NCI-H345 (cell line): Measurements from ENCODE around the gene GBP4.

ENCODE experiments used
- DNase-seq: peaks from one replicate; lab custom pipeline; 2025; lab: John Stamatoyannopoulos, UW

GBP4 gene

DNA sequence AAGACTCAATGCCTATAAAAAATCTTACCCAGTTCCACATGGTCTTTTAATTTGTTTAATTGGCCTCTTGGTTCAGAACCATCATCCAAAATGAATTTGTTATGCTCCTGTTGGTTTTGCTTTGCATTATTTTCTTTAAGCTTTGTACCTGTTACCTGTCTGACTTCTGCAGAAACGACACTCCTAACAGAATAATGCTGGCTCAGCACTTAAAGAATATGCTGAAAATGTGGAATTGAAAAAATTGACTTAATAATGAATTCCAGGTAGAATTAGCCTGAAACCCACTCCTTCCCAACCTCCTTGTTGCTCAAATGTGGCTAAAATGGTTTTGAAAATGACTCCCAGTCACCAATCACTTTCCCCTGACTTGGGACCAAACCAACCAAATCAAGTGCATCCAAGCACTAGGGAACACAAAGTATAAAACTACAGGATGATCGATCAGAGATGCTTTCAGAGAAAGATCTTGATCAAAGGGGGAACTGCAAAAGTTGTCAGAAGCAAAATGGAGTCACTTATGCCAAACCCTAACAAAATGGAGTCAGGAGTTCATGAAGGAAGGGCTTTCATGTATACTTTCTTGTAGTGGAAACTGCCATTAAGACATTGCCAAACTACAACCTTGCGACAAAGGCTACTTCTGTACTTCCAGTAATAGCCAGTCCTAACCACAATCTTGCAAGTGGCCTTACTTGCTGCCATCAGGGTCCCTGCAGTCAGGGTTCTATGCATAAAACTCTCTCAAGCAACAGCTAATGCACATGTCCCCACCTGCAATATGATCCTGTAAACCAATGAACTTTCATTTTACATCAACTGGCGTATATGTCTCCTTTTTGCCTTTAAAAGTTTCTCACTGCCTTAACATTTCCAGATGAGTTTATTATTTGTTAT lies 28.3 kb downstream of the GBP4 start:
- no peak for DNase-seq

DNA sequence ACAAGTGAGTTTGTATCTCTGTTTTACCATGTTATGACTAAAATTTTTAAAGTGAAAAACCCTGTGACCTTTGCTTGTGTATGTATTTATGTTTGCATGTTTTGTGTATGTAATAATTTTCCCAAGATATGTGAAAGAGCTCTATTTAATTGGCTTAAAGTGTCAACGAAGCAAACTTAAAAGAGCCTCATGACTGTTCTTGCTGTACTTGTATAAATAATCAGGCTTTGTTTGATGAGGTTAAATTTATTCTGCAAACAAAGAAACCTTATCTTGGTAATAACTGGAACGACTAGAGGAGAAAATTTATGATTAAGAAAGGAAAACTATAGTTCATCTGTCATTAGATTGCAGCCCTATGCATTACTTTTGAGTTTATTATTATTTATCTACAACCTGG lies 29.6 kb downstream of the GBP4 start:
- no peak for DNase-seq

DNA sequence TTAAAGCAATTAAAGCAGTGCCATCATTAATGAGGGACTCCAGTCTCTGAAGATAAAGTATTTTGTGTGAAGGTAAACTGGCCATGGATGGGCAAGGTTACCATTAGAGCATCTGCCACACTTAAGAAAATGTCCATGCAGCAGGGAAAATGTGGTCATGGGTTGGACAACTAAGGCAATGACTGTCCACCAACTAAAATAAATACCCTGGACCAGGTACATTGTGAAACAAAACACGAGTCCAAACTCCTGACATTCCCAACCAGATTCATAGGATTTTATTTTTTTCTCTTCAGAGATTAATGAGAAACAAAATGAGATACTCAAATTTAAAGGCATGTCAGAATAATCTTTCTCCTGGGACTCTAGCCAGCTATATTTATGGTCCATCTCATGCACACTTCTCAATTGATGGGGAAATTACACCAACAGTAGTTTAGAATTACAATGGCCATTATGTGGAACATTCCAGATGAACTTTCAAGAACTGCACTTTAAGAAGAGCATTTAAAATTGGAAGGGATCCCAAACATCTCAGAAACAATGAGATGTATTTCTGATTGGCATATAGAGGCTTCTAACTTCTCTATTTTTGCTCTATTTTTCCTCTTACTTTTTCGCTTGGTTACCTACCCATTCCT lies 31.0 kb downstream of the GBP4 start:
- peak; percentile 28 for DNase-seq

DNA sequence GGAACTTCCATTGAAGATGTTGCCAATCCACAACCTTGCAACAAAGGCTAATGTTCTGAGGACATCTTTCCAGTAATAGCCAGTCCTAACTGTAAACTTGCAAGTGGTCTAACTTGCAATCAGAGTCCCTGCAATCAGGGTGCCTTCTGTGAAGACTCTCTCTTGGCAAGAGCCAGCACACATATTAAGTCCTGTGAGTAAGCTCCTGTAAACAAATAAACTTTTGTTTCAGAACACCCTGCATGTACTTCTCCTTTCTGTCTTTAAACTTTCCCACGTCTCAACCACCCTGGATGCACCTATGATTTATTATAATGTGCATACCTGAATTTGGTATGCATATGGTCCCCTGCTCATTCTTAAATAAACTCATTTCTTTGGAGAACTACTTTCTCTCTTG lies 32.0 kb downstream of the GBP4 start:
- no peak for DNase-seq

DNA sequence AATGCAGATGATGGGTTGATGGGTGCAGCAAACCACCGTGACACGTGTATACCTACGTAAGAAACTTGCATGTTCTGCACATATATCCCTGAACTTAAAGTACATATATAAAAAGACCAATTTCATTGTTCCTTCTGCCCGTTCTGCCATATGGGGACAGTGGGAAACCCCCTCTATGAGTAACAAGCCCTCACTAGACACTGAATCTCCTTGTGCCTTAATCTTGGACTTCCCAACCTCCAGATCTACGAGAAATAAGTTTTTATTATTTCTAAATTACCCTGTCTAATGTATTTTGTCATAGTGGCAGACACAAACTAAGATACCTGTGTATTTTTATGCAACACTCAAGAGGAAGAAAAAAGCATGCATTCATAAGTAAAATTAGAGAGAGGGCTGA lies 32.9 kb downstream of the GBP4 start:
- no peak for DNase-seq

DNA sequence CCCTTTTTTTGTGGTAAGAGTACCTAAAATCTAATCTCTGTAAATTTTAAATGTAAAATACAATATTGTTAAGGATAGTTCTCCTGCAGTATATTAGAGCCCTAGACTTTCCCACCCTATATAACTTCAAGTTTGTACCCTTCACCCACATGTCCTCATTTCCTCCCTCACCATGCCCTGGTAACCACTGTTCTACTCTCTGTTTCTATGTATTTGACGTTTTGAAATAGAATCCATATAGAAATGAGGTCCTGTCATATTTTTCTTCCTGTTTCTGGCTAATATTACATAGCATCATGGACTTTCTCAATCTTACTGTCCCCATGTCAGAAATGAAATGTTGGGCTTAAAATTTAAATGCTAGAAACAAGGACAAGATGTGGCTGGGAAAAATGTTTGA lies 47.7 kb downstream of the GBP4 start:
- DNase-seq, result no peak

DNA sequence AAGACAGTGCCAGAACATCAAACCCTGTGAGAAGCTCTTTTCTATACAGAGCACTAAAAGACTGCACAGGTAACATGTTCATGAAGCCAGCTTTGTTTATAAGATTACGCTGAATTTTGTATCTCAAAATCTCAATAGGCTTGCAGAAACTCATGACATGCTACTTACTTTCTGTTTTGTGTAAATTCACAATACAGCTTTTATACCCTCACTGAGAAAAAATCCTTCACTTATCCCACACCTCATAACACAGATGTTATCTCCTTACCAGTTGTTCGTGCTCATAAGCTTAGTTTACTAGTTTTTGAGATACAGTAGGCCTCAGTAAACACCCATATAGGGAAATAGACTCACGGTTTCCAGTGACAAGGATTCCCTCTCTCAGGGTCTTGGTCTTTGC lies 48.8 kb downstream of the GBP4 start:
- DNase-seq, result no peak

DNA sequence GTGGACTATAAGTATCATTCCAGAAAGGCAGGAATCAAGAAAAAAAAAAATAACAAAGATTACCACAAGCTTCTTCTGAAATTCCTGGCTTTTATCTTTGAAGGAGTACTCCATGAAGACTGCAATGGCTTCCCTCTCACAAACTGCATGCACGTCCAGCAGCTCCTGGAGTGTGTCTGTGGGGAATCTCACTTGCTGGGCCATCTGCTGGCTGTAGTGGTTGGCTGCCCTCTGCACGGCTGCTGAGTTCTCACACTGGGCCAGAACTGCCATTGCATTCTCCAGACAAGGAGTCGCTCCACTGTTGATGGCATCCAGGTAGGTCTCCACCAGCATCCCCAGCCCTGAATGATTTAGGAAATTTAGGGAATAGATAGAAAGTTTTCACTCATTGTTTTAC lies 49.5 kb downstream of the GBP4 start:
- DNase-seq, result no peak

DNA sequence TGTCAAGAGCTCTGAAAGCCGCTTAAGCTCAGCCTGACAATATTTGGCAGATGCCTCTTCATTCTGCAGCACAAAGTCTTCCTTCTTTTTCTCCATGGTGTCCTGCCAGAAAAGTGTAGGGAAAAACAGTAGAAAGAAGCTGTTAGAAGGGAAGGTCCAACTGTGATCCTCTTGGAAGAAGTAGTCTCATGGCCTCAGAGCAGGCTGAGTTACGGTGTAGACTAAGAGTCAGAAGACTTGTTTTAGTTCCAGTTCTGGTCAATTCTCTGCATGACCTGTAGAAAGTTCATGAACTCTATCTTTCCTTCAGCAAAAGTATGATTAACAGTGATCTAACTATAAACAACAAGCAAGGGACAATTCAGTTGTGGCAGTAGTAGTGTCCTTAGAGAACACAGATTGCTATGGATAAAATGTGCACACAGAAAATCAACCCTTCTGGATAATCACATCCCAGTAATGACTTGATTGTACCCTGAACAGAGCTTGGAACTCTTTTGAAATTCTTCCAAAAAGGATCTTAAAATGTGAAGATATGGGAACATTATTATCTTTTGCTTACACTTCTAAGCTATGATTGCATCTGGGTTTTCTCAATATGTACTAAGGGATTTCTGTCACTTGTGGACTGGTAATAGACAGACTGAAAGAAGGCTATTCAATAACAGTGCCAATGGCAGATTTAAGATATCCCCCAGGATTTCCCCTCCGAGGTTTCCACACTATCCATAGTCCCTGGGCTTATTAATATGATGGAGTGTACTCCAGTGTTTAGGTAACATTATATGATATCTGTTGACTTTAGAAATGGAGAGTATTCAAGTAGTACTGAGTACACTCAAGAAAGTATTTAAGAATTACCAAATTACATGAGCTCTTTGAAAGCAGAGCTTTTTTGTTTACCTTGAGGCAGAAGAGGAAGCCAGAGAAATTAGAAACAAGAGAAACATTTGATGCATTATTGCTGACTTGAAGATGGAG lies 50.8 kb downstream of the GBP4 start:
- DNase-seq, result no peak

DNA sequence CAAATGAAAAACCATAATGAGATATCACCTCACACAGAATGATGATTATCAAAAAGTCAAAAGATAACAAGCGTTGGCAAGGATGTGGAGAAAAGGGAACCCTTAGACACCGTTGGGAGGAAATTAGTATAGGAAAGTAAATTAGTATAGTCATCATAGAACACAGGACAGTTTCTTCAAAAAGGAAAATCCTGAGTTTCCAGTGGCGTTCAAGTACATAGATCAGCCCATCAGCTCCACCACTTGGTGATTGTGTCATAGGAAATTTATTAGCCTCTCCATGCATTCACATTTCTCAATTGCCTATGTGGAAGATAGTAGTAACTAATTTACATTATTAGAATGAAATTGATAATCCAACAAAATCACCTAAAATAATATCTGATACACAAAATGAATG lies 52.0 kb downstream of the GBP4 start:
- DNase-seq, result no peak

DNA sequence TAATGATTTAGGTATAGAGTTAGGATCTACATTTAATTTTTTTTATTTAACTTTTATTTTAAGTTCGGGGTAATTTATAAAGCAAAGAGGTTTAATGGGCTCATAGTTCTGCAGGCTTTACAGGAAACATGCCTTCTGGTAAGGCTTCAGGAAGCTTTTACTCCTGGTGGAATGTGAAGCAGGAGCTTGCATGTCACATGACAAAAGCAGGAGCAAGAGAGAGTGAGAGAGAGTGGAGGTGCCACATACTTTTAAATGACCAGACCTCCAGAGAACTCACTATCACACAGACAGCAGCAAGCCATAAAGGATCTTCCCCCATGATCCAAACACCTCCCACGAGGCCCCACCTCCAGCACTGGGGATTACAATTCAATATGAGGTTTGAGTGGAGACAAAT lies 55.3 kb downstream of the GBP4 start:
- DNase-seq, result no peak

DNA sequence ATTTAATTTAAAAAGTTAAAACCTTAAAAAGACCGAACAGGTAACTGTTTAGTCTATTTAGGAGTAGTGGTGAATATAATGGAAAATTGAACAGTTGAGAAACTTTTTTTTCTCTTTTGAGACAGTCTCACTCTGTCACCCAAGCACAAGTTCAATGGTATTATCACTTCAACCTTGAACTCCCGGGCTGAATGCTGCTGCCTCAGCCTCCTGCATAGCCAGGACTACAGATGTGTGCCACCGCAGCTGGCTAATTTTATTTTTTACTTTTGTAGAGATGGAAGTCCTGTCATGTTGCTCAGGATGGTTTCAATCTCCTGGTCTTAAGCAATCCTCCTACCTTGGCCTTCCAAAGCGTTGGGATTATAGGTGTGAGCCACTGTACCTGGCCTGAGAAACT lies 56.6 kb downstream of the GBP4 start:
- no peak for DNase-seq

DNA sequence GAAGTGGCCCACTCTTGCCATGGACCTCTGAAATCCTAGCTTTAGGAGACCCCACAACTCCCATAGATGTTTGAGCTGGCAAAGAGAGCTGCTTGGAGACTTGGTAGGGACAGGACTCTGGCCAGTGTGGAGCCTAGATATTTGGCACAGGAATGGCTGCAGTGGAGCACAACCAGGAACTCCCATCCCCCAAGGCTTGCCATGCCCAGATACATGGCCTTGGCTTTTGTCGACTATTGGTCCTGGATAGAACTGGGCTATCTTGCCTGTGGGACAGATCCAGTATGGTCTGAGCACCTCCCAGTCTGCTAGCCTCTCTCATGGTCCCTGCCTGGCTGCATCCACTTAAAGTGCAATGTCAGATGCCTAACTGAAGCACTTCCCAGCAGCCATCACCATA lies 65.0 kb downstream of the GBP4 start:
- no peak for DNase-seq
